HepG2 (cell line): ENCODE results near the gene GNPNAT1.

ENCODE experiments used
- ATF7 ChIP-seq, 2 experiments: fragments of 450-650 bp in 1 of 2; sonication (generic) in 1 of 2; formaldehyde crosslinking in 1 of 2; IDR thresholded peaks; 2 replicates each; pipeline versions ENCODE4 v1.4.0 to v1.6.1; 2016 to 2020; ENCODE audit warnings: antibody characterized with exemption in 1 of 2, mild to moderate bottlenecking in 1 of 2, missing genetic modification reagents in 1 of 2
- KLF13 ChIP-seq: sonication (generic); formaldehyde crosslinking; IDR thresholded peaks from 2 replicates; pipeline ENCODE4 v1.4.0; 2020; ENCODE audit warnings: mild to moderate bottlenecking, missing genetic modification reagents
- MYC ChIP-seq: sonication (generic); formaldehyde crosslinking; IDR thresholded peaks from 2 replicates; pipeline ENCODE4 v1.9.0; 2021; ENCODE audit warnings: missing genetic modification reagents, borderline replicate concordance
- POLR2A ChIP-seq, 2 experiments: IDR thresholded peaks; 2 replicates each; pipeline ENCODE4 v1.6.1; 2011; ENCODE audit warnings: low read depth in 2 of 2, low read length in 2 of 2, mild to moderate bottlenecking in 1 of 2, moderate library complexity in 1 of 2; ENCODE audit not compliant: insufficient read depth in 1 of 2
- RORA ChIP-seq: sonication (generic); formaldehyde crosslinking; IDR thresholded peaks from 2 replicates; pipeline ENCODE4 v1.5.0; 2020; ENCODE audit warnings: mild to moderate bottlenecking, missing genetic modification reagents, moderate library complexity
- SP4 ChIP-seq: sonication (generic); formaldehyde crosslinking; IDR thresholded peaks from 2 replicates; pipeline ENCODE4 v1.8.1; 2023; ENCODE audit warnings: mild to moderate bottlenecking, missing genetic modification reagents
- TAF1 ChIP-seq: sonication (generic); formaldehyde crosslinking; IDR thresholded peaks from 2 replicates; pipeline ENCODE4 v1.4.0; 2020; ENCODE audit warnings: missing genetic modification reagents
- ZNF549 ChIP-seq: sonication (generic); formaldehyde crosslinking; IDR thresholded peaks from 2 replicates; pipeline ENCODE4 v1.5.0; 2020; ENCODE audit warnings: missing genetic modification reagents
- ZNF770 ChIP-seq: sonication (generic); formaldehyde crosslinking; IDR thresholded peaks from 2 replicates; pipeline ENCODE4 v1.5.0; 2020; ENCODE audit warnings: mild to moderate bottlenecking, missing genetic modification reagents
- TF ChIP-seq, protein P1 (sequence below): sonication (generic); formaldehyde crosslinking; IDR thresholded peaks from 2 replicates; pipeline ENCODE4 v1.5.0; 2020; ENCODE audit warnings: mild to moderate bottlenecking, missing genetic modification reagents, moderate library complexity
- TF ChIP-seq, protein P2 (sequence below): sonication (generic); formaldehyde crosslinking; IDR thresholded peaks from 2 replicates; pipeline ENCODE4 v1.4.0; 2020; ENCODE audit warnings: mild to moderate bottlenecking, missing genetic modification reagents

DNA sequence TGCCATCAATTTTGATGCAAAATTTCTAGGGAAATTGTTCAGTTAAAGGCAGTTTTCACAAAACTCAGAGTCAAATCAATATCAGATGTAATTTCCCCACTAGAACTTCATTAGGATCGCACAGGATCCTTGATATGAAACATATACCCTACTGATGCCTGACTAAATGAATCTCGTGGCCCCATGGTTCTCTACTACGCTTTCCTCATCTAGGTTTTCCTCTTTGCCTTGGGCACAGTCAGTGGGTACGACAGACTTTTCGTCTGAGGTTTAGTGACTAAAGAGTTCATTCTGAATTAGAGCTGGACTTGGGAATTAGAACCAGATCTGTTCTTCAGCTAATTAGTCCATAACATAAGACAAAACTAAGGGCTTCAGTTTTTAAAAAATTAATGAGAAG is 42.5 kb upstream of the GNPNAT1 start:
- TF ChIP-seq TAF1 (CRISPR knock-in tag) (no peak), KLF13 (CRISPR knock-in tag) (no peak), ATF7 (IDR thresholded peaks at IDR 0.05) (no peak), ATF7 (CRISPR knock-in tag; IDR thresholded peaks at IDR 0.05) (no peak), RORA (no peak), MYC (CRISPR knock-in tag) (no peak), SP4 (CRISPR knock-in tag) (no peak), ZNF770 (CRISPR knock-in tag) (no peak), ZNF549 (CRISPR knock-in tag) (no peak), POLR2A (IDR thresholded peaks at IDR 0.05; ENCODE audit: insufficient read depth in 1 of 2, low read depth in 2 of 2, low read length in 2 of 2) (no peak)
- TF ChIP-seq, protein P1, sequence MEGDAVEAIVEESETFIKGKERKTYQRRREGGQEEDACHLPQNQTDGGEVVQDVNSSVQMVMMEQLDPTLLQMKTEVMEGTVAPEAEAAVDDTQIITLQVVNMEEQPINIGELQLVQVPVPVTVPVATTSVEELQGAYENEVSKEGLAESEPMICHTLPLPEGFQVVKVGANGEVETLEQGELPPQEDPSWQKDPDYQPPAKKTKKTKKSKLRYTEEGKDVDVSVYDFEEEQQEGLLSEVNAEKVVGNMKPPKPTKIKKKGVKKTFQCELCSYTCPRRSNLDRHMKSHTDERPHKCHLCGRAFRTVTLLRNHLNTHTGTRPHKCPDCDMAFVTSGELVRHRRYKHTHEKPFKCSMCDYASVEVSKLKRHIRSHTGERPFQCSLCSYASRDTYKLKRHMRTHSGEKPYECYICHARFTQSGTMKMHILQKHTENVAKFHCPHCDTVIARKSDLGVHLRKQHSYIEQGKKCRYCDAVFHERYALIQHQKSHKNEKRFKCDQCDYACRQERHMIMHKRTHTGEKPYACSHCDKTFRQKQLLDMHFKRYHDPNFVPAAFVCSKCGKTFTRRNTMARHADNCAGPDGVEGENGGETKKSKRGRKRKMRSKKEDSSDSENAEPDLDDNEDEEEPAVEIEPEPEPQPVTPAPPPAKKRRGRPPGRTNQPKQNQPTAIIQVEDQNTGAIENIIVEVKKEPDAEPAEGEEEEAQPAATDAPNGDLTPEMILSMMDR (CRISPR knock-in tag) = no peak
- TF ChIP-seq, protein P2, sequence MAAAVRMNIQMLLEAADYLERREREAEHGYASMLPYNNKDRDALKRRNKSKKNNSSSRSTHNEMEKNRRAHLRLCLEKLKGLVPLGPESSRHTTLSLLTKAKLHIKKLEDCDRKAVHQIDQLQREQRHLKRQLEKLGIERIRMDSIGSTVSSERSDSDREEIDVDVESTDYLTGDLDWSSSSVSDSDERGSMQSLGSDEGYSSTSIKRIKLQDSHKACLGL (CRISPR knock-in tag) = no peak
